H1 (cell line): ENCODE measurements around the gene SLC16A6. TPM values are rescaled to one million over a fixed set of nuclear protein-coding genes. Genes with fewer than 3 reads are reported as not detected.
A peak's percentile ranks its signal among the peaks of the same experiment; 100 is the strongest.

Source experiments
- CTCF ChIA-PET: fragments of 300-600 bp; sonication (Branson Sonifier 250); formaldehyde crosslinking; loops from one replicate; lab custom pipeline; 2021; ENCODE audit not compliant: partially characterized antibody; lab: Charles Lee
- POLR2A ChIA-PET: fragments of 300-600 bp; sonication (Branson Sonifier 250); formaldehyde crosslinking; loops from one replicate; lab custom pipeline; 2021; ENCODE audit warnings: inconsistent platforms; ENCODE audit not compliant: partially characterized antibody; lab: Charles Lee
- DNase-seq, 2 experiments: peaks; one replicate each; pipeline versions ENCODE4 v3.0.0 to v3.0.0-alpha.2; 2010 to 2022; ENCODE audit warnings: low spot score in 2 of 2, low read depth in 1 of 2, mixed read lengths in 1 of 2
- FAIRE-seq: peaks from 2 replicates; lab custom pipeline; 2011; peaks lifted over from hg19 to GRCh38; lab: Jason Lieb, UNC
- H2AFZ ChIP-seq: 2 replicates; pipeline ENCODE4 v1.8.1; 2012; ENCODE audit warnings: low read length, inconsistent platforms
- H2AK5ac ChIP-seq: 2 replicates; pipeline ENCODE4 v1.6.1; 2013; ENCODE audit warnings: low read depth, low read length
- H2BK120ac ChIP-seq: replicated peaks from 2 replicates; pipeline ENCODE3; 2013; ENCODE audit warnings: low read depth, low read length, inconsistent platforms
- H2BK12ac ChIP-seq: 2 replicates; pipeline ENCODE4 v1.6.1; 2013; ENCODE audit warnings: low read depth, low read length
- H2BK15ac ChIP-seq: 2 replicates; pipeline ENCODE4 v1.6.1; 2013; ENCODE audit warnings: low read length
- H2BK20ac ChIP-seq: 2 replicates; pipeline ENCODE4 v1.6.1; 2013; ENCODE audit warnings: low read length
- H2BK5ac ChIP-seq: 2 replicates; pipeline ENCODE4 v1.6.1; 2013; ENCODE audit warnings: low read depth, low read length
- H3K14ac ChIP-seq: 2 replicates; pipeline ENCODE4 v1.6.1; 2013; ENCODE audit warnings: inconsistent platforms; ENCODE audit not compliant: insufficient read length
- H3K18ac ChIP-seq: 2 replicates; pipeline ENCODE4 v1.6.1; 2013; ENCODE audit warnings: low read length; ENCODE audit errors: extremely low read depth
- H3K23ac ChIP-seq: 2 replicates; pipeline ENCODE4 v1.6.1; 2013; ENCODE audit warnings: inconsistent platforms; ENCODE audit not compliant: insufficient read length
- H3K23me2 ChIP-seq: 2 replicates; pipeline ENCODE4 v1.6.1; 2013; ENCODE audit warnings: low read depth, low read length
- H3K27ac ChIP-seq: 2 replicates; pipeline ENCODE4 v1.6.1; 2011; ENCODE audit warnings: low read depth, low read length, inconsistent platforms
- H3K27me3 ChIP-seq, 4 experiments: replicated peaks in 1 of 4; 1 replicate in 1 of 4; 2 replicates in 3 of 4; pipeline versions ENCODE4 v1.6.1 to v1.8.1; 2011 to 2013; ENCODE audit warnings: low read length in 3 of 4, mild to moderate bottlenecking in 3 of 4, inconsistent platforms in 2 of 4, mixed read lengths in 2 of 4, moderate library complexity in 1 of 4; ENCODE audit not compliant: control insufficient read depth in 3 of 4, insufficient read depth in 3 of 4; ENCODE audit errors: extremely low read depth in 1 of 4
- H3K36me3 ChIP-seq, 4 experiments: 2 replicates each; pipeline versions ENCODE4 v1.6.1 to v1.8.1; 2011 to 2013; ENCODE audit warnings: mild to moderate bottlenecking in 4 of 4, low read length in 3 of 4, moderate library complexity in 2 of 4, control low read depth in 1 of 4, inconsistent platforms in 1 of 4; ENCODE audit not compliant: insufficient read depth in 4 of 4, control insufficient read depth in 2 of 4
- H3K4ac ChIP-seq: replicated peaks from 2 replicates; pipeline ENCODE3; 2013; ENCODE audit warnings: low read length, low read depth, mixed read lengths, inconsistent platforms; ENCODE audit not compliant: insufficient read length
- H3K4me1 ChIP-seq, 4 experiments: replicated peaks in 1 of 4; 1 replicate in 1 of 4; 2 replicates in 3 of 4; pipeline versions ENCODE4 v1.6.1 to v1.8.1; 2011 to 2013; ENCODE audit warnings: low read length in 3 of 4, inconsistent platforms in 2 of 4, mixed read lengths in 1 of 4; ENCODE audit not compliant: insufficient read depth in 4 of 4, control insufficient read depth in 3 of 4
- H3K4me2 ChIP-seq, 2 experiments: 2 replicates each; pipeline versions ENCODE4 v1.6.1 to v1.8.1; 2011 to 2013; ENCODE audit warnings: low read depth in 2 of 2, low read length in 2 of 2, control low read depth in 1 of 2, inconsistent platforms in 1 of 2, mild to moderate bottlenecking in 1 of 2; ENCODE audit not compliant: insufficient read depth in 1 of 2
- H3K4me3 ChIP-seq, 4 experiments: fragments of 200-600, 300-600 bp in 1 of 4; sonication (generic), shearing (Covaris generic), sonication (Bioruptor Twin) in 1 of 4; 2 replicates each; pipeline versions ENCODE4 v1.5.1 to v1.8.1; 2011 to 2016; ENCODE audit warnings: low read length in 4 of 4, low read depth in 3 of 4, control low read depth in 2 of 4, inconsistent platforms in 2 of 4, mild to moderate bottlenecking in 2 of 4, mixed read lengths in 1 of 4, moderate library complexity in 1 of 4; ENCODE audit not compliant: insufficient read depth in 2 of 4; ENCODE audit errors: extremely low read depth in 1 of 4
- H3K56ac ChIP-seq: replicated peaks from 2 replicates; pipeline ENCODE3; 2013; ENCODE audit warnings: low read depth, mild to moderate bottlenecking, mixed read lengths, low read length, inconsistent platforms; ENCODE audit not compliant: insufficient read length
- H3K79me1 ChIP-seq: 2 replicates; pipeline ENCODE4 v1.6.1; 2013; ENCODE audit warnings: low read depth, low read length, control low read depth
- H3K79me2 ChIP-seq, 2 experiments: 2 replicates each; pipeline versions ENCODE4 v1.6.1 to v1.8.1; 2012 to 2013; ENCODE audit warnings: low read length in 2 of 2, mild to moderate bottlenecking in 2 of 2, inconsistent platforms in 1 of 2; ENCODE audit not compliant: insufficient read depth in 2 of 2, control insufficient read depth in 1 of 2
- H3K9ac ChIP-seq, 4 experiments: replicated peaks in 1 of 4; 1 replicate in 1 of 4; 2 replicates in 3 of 4; pipeline versions ENCODE4 v1.6.1 to v1.8.1; 2011 to 2013; ENCODE audit warnings: low read depth in 3 of 4, low read length in 3 of 4, control low read depth in 2 of 4, mild to moderate bottlenecking in 2 of 4, moderate library complexity in 2 of 4, inconsistent platforms in 1 of 4; ENCODE audit errors: extremely low read depth in 1 of 4
- H3K9me3 ChIP-seq, 2 experiments: 2 replicates each; pipeline versions ENCODE4 v1.6.1 to v1.8.1; 2012 to 2013; ENCODE audit warnings: mild to moderate bottlenecking in 2 of 2, moderate library complexity in 2 of 2, control low read depth in 1 of 2, inconsistent platforms in 1 of 2, low read depth in 1 of 2, low read length in 1 of 2, mixed read lengths in 1 of 2; ENCODE audit not compliant: insufficient read depth in 2 of 2
- H4K20me1 ChIP-seq, 2 experiments: replicated peaks in 1 of 2; 2 replicates each; pipeline versions ENCODE3 to v1.8.1; 2011 to 2013; ENCODE audit warnings: inconsistent platforms in 2 of 2, low read length in 2 of 2, mild to moderate bottlenecking in 1 of 2; ENCODE audit not compliant: insufficient read depth in 2 of 2, control insufficient read depth in 1 of 2
- H4K5ac ChIP-seq: 2 replicates; pipeline ENCODE4 v1.6.1; 2013; ENCODE audit warnings: low read length, low read depth, mixed read lengths, inconsistent platforms; ENCODE audit not compliant: insufficient read length
- H4K8ac ChIP-seq: 2 replicates; pipeline ENCODE4 v1.8.0; 2013; ENCODE audit warnings: mild to moderate bottlenecking, moderate library complexity, low read length, inconsistent platforms; ENCODE audit not compliant: insufficient read depth; ENCODE audit errors: extremely low read depth
- H4K91ac ChIP-seq: replicated peaks from 2 replicates; pipeline ENCODE3; 2013; ENCODE audit warnings: low read length, mixed read lengths, inconsistent platforms; ENCODE audit not compliant: insufficient read length
- BCL11A ChIP-seq, 2 experiments: IDR thresholded peaks; one replicate each; pipeline ENCODE4 v1.6.1; 2011; ENCODE audit warnings: low read depth in 2 of 2, low read length in 2 of 2, mild to moderate bottlenecking in 2 of 2
- EGR1 ChIP-seq: IDR thresholded peaks from 2 replicates; pipeline ENCODE4 v1.6.1; 2011; ENCODE audit warnings: low read depth, low read length, borderline replicate concordance
- GABPA ChIP-seq: IDR thresholded peaks from 2 replicates; pipeline ENCODE4 v1.6.1; 2011; ENCODE audit warnings: mild to moderate bottlenecking, low read length, moderate library complexity, borderline replicate concordance; ENCODE audit not compliant: insufficient read depth
- KDM1A ChIP-seq: fragments of 200-600, 300-600 bp; sonication (generic); IDR thresholded peaks from 2 replicates; pipeline ENCODE4 v1.7.1; 2016; ENCODE audit warnings: mild to moderate bottlenecking, low read length, borderline replicate concordance
- RAD21 ChIP-seq, 2 experiments: IDR thresholded peaks in 1 of 2; conservative IDR thresholded peaks in 1 of 2; 2 replicates each; pipeline ENCODE4 v1.6.1; 2011; ENCODE audit warnings: low read depth in 2 of 2, low read length in 2 of 2, improper control_type of control experiment in 1 of 2, inconsistent platforms in 1 of 2, mild to moderate bottlenecking in 1 of 2, moderate library complexity in 1 of 2
- TAF1 ChIP-seq: IDR thresholded peaks from 2 replicates; pipeline ENCODE4 v1.6.1; 2011; ENCODE audit warnings: mild to moderate bottlenecking, low read depth, low read length
- TAF7 ChIP-seq: optimal IDR thresholded peaks from 2 replicates; pipeline ENCODE3; 2011; ENCODE audit warnings: low read depth, mild to moderate bottlenecking, inconsistent platforms, low read length, moderate library complexity, borderline replicate concordance
- TBP ChIP-seq: IDR thresholded peaks from 2 replicates; pipeline ENCODE4 v1.6.1; 2011; ENCODE audit warnings: low read depth, low read length, improper control_type of control experiment
- TCF12 ChIP-seq: IDR thresholded peaks from 2 replicates; pipeline ENCODE4 v1.6.1; 2011; ENCODE audit warnings: low read depth, mild to moderate bottlenecking, low read length
- TEAD4 ChIP-seq: IDR thresholded peaks from 2 replicates; pipeline ENCODE4 v1.6.1; 2012; ENCODE audit warnings: low read depth, low read length, inconsistent platforms, mixed read lengths
- WGBS, 2 experiments: shearing (Covaris generic) in 1 of 2; methylation state at CpG; one replicate each; pipeline versions ENCODE4 v1.1.6 to v1.1.7; 2013 to 2015; ENCODE audit warnings: low lambda C conversion rate in 2 of 2, mixed read lengths in 2 of 2, inconsistent platforms in 1 of 2, low coverage in 1 of 2, missing lambda C conversion rate in 1 of 2; ENCODE audit not compliant: insufficient replicate concordance in 2 of 2, insufficient coverage in 1 of 2, insufficient read length in 1 of 2; ENCODE audit errors: extremely low coverage in 1 of 2, missing lambda C conversion rate in 1 of 2; 5-methylcytosine and 5-hydroxymethylcytosine counted together
- polyA plus RNA-seq, 7 experiments: library from polyadenylated mRNA; depleted of rRNA in 3 of 7; stranded (reverse) in 5 of 7; unstranded in 2 of 7; fragments of >200 nt in 5 of 7; fragments of 200-250 nt in 2 of 7; gene quantifications; 1 replicate in 5 of 7; 2 replicates in 1 of 7; 4 replicates in 1 of 7; pipeline versions ENCODE4 v1.2.1 to v1.2.3, GENCODE V29; 2011 to 2013; ENCODE audit warnings: missing spikeins in 2 of 7, mixed read lengths in 2 of 7
- total RNA-seq: library from RNA; stranded (reverse); fragmentation: NEBNext Ultra II Directional; extraction: Animal tissue kit (Norgen Biotek cat#: 25700); gene quantifications from 2 replicates; pipeline ENCODE4 v1.2.1, GENCODE V29; 2021

The SLC16A6 gene
- total and polyA plus RNA-seq, 2 of the 8 experiments (the other 6 are each of a cell fraction or from before 2014, with no cell fraction given) = 0.17 to 0.22 TPM

- Histone ChIP-seq H3K4me2 (peak overlapping the region in 1 of 2 experiments; percentile 67; a peak in 1 of 4 replicates), H3K14ac (no peak overlapping the region), H3K9ac (no peak overlapping the region), H3K27me3 (no peaks in the 10 kb centered on the region), H2BK120ac (no peak overlapping the region), H3K4me1 (no peaks in the 10 kb centered on the region; a peak in 2 of 7 replicates), H3K27ac (no peak overlapping the region), H3K18ac (no peak overlapping the region), H3K79me2 (no peaks in the 10 kb centered on the region), H2AK5ac (no peak overlapping the region), H3K36me3 (peaks cover 0 to under 1% (median 0%) of the 10 kb centered on the region in 4 experiments; a peak in 3 of 8 replicates), H4K5ac (no peak overlapping the region), H3K4ac (no peak overlapping the region), H2BK15ac (no peak overlapping the region), H2BK12ac (no peak overlapping the region), H3K23ac (no peak overlapping the region), H3K23me2 (peaks cover 2% of the 10 kb centered on the region; the same call in 1 of the 2 replicates), H4K20me1 (no peaks in the 10 kb centered on the region), H3K4me3 (peak overlapping the region in 1 of 4 experiments; percentile 76; a peak in 3 of 8 replicates), H2AFZ (no peak overlapping the region), H3K9me3 (no peaks in the 10 kb centered on the region), H4K8ac (no peak overlapping the region), H2BK20ac (no peak overlapping the region), H2BK5ac (no peak overlapping the region), H3K56ac (no peak overlapping the region), H4K91ac (no peak overlapping the region), H3K79me1 (no peaks in the 10 kb centered on the region)
- DNase-seq (peak in 1 of 2 experiments; percentile 51), FAIRE-seq (no peak)
- TF ChIP-seq TBP (no peak), TAF1 (no peak), TEAD4 (no peak), EGR1 (no peak), RAD21 (IDR thresholded peaks at IDR 0.05 in 1 of 2, conservative IDR thresholded peaks at IDR 0.05 in 1 of 2; ENCODE audit: low read depth in 2 of 2, low read length in 2 of 2) (no peak), TCF12 (no peak), KDM1A (no peak), BCL11A (IDR thresholded peaks at IDR 0.05; ENCODE audit: low read depth in 2 of 2, low read length in 2 of 2) (no peak), GABPA (no peak), TAF7 (no peak)
- CTCF ChIA-PET = interaction anchor here (1.0 to 3.6 kb wide), 3 partner anchors 46 to 137 kb away, joined by 3 to 18 read pairs (median 5); no protein-coding TSS in a partner anchor
- POLR2A ChIA-PET = interaction anchor here (1.4 to 3.0 kb wide), 5 partner anchors 9 to 214 kb away, joined by 3 to 10 read pairs (median 5); partner anchors contain the start of gene WIPI1
- 91% methylated on average over 24 of the region's 24 CpGs; no CpG with 5 or more reads in 1 of the 2 experiments for WGBS, 2 experiments
These were observed 44.5 kb downstream of the SLC16A6 start for GRCh38 chr17:68246271-68247028.
